A549 (cell line): Measurements from ENCODE around the gene SCAP. TPM values are rescaled to one million over a fixed set of nuclear protein-coding genes. Genes with fewer than 3 reads are reported as not detected.

Experiments used
- ATAC-seq, 2 experiments: fragments of 200-7000 bp in 1 of 2; fragments of >200 bp in 1 of 2; cut with Nextera tagmentation in 1 of 2; cut with Tn5 transposase in 1 of 2; 3 replicates each; pipeline versions ENCODE4 v1.8.0 to v1.9.1; 2018 to 2020; ENCODE audit warnings: mild to moderate bottlenecking in 1 of 2, moderate library complexity in 1 of 2
- CTCF ChIA-PET: fragments of 300-600 bp; sonication (Branson Sonifier 250); formaldehyde crosslinking; extraction: SDS; loops from one replicate; lab custom pipeline; 2021; ENCODE audit warnings: antibody characterized with exemption, inconsistent platforms; lab: Yijun Ruan, JAX
- POLR2A ChIA-PET: fragments of 350-600 bp; formaldehyde crosslinking; extraction: SDS; loops from one replicate; lab custom pipeline; 2021; ENCODE audit warnings: antibody characterized with exemption, inconsistent platforms; lab: Yijun Ruan, JAX
- DNase-seq, 2 experiments: peaks; one replicate each; pipeline versions ENCODE4 v3.0.0 to v3.0.0-alpha.2; 2011 to 2016; ENCODE audit warnings: low read depth in 1 of 2, low spot score in 1 of 2
- FAIRE-seq: peaks from 2 replicates; lab custom pipeline; 2011; peaks lifted over from hg19 to GRCh38; lab: Jason Lieb, UNC
- H3K27ac ChIP-seq, 2 experiments: fragments of >200 bp; sonication (Bioruptor Twin); formaldehyde crosslinking; 3 replicates each; pipeline ENCODE4 v1.5.1; 2016 to 2017
- H3K4me1 ChIP-seq: fragments of >200 bp; sonication (Bioruptor Twin); formaldehyde crosslinking; 3 replicates; pipeline ENCODE4 v1.6.1; 2016
- H3K4me2 ChIP-seq: fragments of >200 bp; sonication (Bioruptor Twin); formaldehyde crosslinking; 3 replicates; pipeline ENCODE4 v1.6.1; 2016
- H3K4me3 ChIP-seq: fragments of >200 bp; sonication (Bioruptor Twin); formaldehyde crosslinking; 3 replicates; pipeline ENCODE4 v1.5.1; 2016
- H3K9me3 ChIP-seq: fragments of >200 bp; sonication (Bioruptor Twin); formaldehyde crosslinking; 3 replicates; pipeline ENCODE4 v1.6.1; 2016
- BHLHE40 ChIP-seq: IDR thresholded peaks from 2 replicates; pipeline ENCODE4 v1.6.1; 2012; ENCODE audit warnings: low read depth, low read length, inconsistent platforms
- CBX2 ChIP-seq: fragments of 200-600 bp; sonication (generic); IDR thresholded peaks from 2 replicates; pipeline ENCODE4 v1.6.1; 2016; ENCODE audit warnings: low read depth, mild to moderate bottlenecking, borderline replicate concordance
- CEBPB ChIP-seq, 2 experiments: fragments of >200 bp in 1 of 2; sonication (Bioruptor Twin) in 1 of 2; formaldehyde crosslinking in 1 of 2; IDR thresholded peaks; 2 replicates each; pipeline ENCODE4 v1.6.1; 2012 to 2016
- CHD4 ChIP-seq: fragments of 200-600 bp; sonication (generic); IDR thresholded peaks from 2 replicates; pipeline ENCODE4 v1.6.1; 2016; ENCODE audit warnings: antibody characterized with exemption, mild to moderate bottlenecking, borderline replicate concordance
- ELK1 ChIP-seq: fragments of 150-350 bp; IDR thresholded peaks from 2 replicates; pipeline ENCODE4 v1.6.1; 2014; ENCODE audit warnings: low read depth, mild to moderate bottlenecking, low read length
- EP300 ChIP-seq, 2 experiments: fragments of >200 bp; sonication (Bioruptor Twin); formaldehyde crosslinking; IDR thresholded peaks; 2 replicates in 1 of 2; 3 replicates in 1 of 2; pipeline ENCODE4 v1.6.1; 2016 to 2017
- GATA3 ChIP-seq: IDR thresholded peaks from 2 replicates; pipeline ENCODE4 v1.6.1; 2012; ENCODE audit warnings: borderline replicate concordance
- HES2 ChIP-seq: fragments of >200 bp; sonication (Bioruptor Twin); formaldehyde crosslinking; IDR thresholded peaks from 2 replicates; pipeline ENCODE4 v1.6.1; 2016
- HMGXB4 ChIP-seq: fragments of 250-450 bp; sonication (Bioruptor Pico); IDR thresholded peaks from 2 replicates; pipeline ENCODE4 v1.5.0; 2021; ENCODE audit warnings: mild to moderate bottlenecking, moderate library complexity, borderline replicate concordance
- HOXB5 ChIP-seq: fragments of 250-450 bp; sonication (Bioruptor Pico); IDR thresholded peaks from 2 replicates; pipeline ENCODE4 v1.5.0; 2020; ENCODE audit warnings: mild to moderate bottlenecking, moderate library complexity
- JUN ChIP-seq, 2 experiments: fragments of >200 bp; sonication (Bioruptor Twin); formaldehyde crosslinking; IDR thresholded peaks; 2 replicates in 1 of 2; 3 replicates in 1 of 2; pipeline ENCODE4 v1.6.1; 2016 to 2017
- KDM5A ChIP-seq: fragments of 200-600 bp; sonication (generic); IDR thresholded peaks from 2 replicates; pipeline ENCODE4 v1.6.1; 2016; ENCODE audit warnings: antibody characterized with exemption, mild to moderate bottlenecking
- MAX ChIP-seq: IDR thresholded peaks from 2 replicates; pipeline ENCODE4 v1.6.1; 2012
- NFE2L2 ChIP-seq: fragments of 150-350 bp; conservative IDR thresholded peaks from 2 replicates; pipeline ENCODE4 v1.6.1; 2014; ENCODE audit warnings: low read length
- POLR2A ChIP-seq: IDR thresholded peaks from 2 replicates; pipeline ENCODE4 v1.6.1; 2012; ENCODE audit warnings: mild to moderate bottlenecking, low read length
- RCOR1 ChIP-seq: fragments of 150-350 bp; IDR thresholded peaks from 2 replicates; pipeline ENCODE4 v1.6.1; 2014; ENCODE audit warnings: antibody characterized with exemption, low read length, low read depth
- SREBF2 ChIP-seq: fragments of 450-650 bp; IDR thresholded peaks from 2 replicates; pipeline ENCODE4 v1.6.1; 2014; ENCODE audit warnings: mild to moderate bottlenecking, moderate library complexity
- TFCP2L1 ChIP-seq: fragments of 250-450 bp; sonication (Bioruptor Pico); IDR thresholded peaks from 2 replicates; pipeline ENCODE4 v1.5.0; 2021; ENCODE audit warnings: mild to moderate bottlenecking
- USF2 ChIP-seq: fragments of 450-650 bp; IDR thresholded peaks from 2 replicates; pipeline ENCODE4 v1.6.1; 2014; ENCODE audit warnings: antibody characterized with exemption
- ZC3H11A ChIP-seq: fragments of 450-650 bp; IDR thresholded peaks from 2 replicates; pipeline ENCODE4 v1.6.1; 2014; ENCODE audit warnings: antibody characterized with exemption, mild to moderate bottlenecking
- ZSCAN20 ChIP-seq: fragments of 250-450 bp; sonication (Bioruptor Pico); IDR thresholded peaks from 2 replicates; pipeline ENCODE4 v1.8.0; 2022; ENCODE audit warnings: mild to moderate bottlenecking, moderate library complexity
- WGBS: methylation state at CpG from one replicate; pipeline ENCODE4 v1.1.6; 2017; ENCODE audit errors: missing lambda C conversion rate; 5-methylcytosine and 5-hydroxymethylcytosine counted together
- polyA plus RNA-seq, 4 experiments: library from polyadenylated mRNA; depleted of rRNA in 3 of 4; stranded (reverse); fragments of >200 nt; fragmentation: RNase III in 1 of 4; extraction: RNeasy Plus Mini Kit Qiagen cat#74134 plus additional on column Dnase treatment in 1 of 4; gene quantifications; 2 replicates in 3 of 4; 3 replicates in 1 of 4; pipeline ENCODE4 v1.2.3, GENCODE V29; 2011 to 2017

Gene SCAP
- polyA plus RNA-seq, 2 of the 4 experiments (the other 2 are of a cell fraction), result 12.9 to 25.9 TPM

GRCh38 chr3:47409688-47410416 is 65.9 kb downstream of the SCAP start:
- Histone ChIP-seq H3K4me3 (no peak overlapping the region), H3K4me2 (no peak overlapping the region), H3K27ac (no peak overlapping the region), H3K4me1 (no peaks in the 10 kb centered on the region; the same call in 2 of the 3 replicates), H3K9me3 (no peaks in the 10 kb centered on the region)
- TF ChIP-seq CHD4 (no peak), BHLHE40 (no peak), KDM5A (no peak), HOXB5 (CRISPR knock-in tag) (no peak), ELK1 (no peak)
- DNase-seq (no peak), FAIRE-seq (no peak), ATAC-seq (no peak)
- POLR2A ChIA-PET, result no interaction called here
- CTCF ChIA-PET, result interaction anchor here (1.0 to 1.5 kb wide), 5 partner anchors 10 to 66 kb away, joined by 3 to 6 read pairs (median 3); no protein-coding TSS in a partner anchor
- 92% methylated on average over 10 of the region's 26 CpGs for WGBS

GRCh38 chr3:47409284-47409683 is 66.5 kb downstream of the SCAP start:
- no peak for DNase-seq
- Histone ChIP-seq H3K4me3 (no peak overlapping the region), H3K9me3 (no peaks in the 10 kb centered on the region), H3K4me1 (peaks cover 3% of the 10 kb centered on the region; the same call in 1 of the 3 replicates), H3K4me2 (no peak overlapping the region), H3K27ac (no peak overlapping the region)
- CTCF ChIA-PET, result interaction anchor here (1.1 to 1.5 kb wide), 2 partner anchors 12 to 67 kb away, joined by 3 to 6 read pairs; no protein-coding TSS in a partner anchor
- ATAC-seq, result no peak
- 95% methylated on average over 4 of the region's 15 CpGs for WGBS
- POLR2A ChIA-PET, result interaction anchor here (1.0 kb wide), 1 partner anchor 29 kb away, joined by 3 read pairs; the partner anchor contains the start of gene PTPN23
- no peak for FAIRE-seq
- TF ChIP-seq HES2 (no peak), HOXB5 (CRISPR knock-in tag) (no peak), MAX (no peak), EP300 (IDR thresholded peaks at IDR 0.05) (no peak), TFCP2L1 (no peak), HMGXB4 (CRISPR knock-in tag) (no peak), USF2 (no peak), CEBPB (IDR thresholded peaks at IDR 0.05) (no peak), RCOR1 (no peak), POLR2A (no peak), JUN (IDR thresholded peaks at IDR 0.05) (no peak), SREBF2 (no peak), ZSCAN20 (CRISPR knock-in tag) (no peak), GATA3 (no peak), NFE2L2 (no peak), ZC3H11A (no peak), CBX2 (no peak), CHD4 (no peak)
- TF ChIP-seq, all 56 proteins: peak for 0
